AG10803 (cell line): ENCODE results near the gene OR5L1.

Source experiments
- DNase-seq: peaks from one replicate; pipeline ENCODE4 v3.0.0; 2010; ENCODE audit warnings: low read depth
- H3K4me3 ChIP-seq: 2 replicates; pipeline ENCODE4 v1.5.1; 2011; ENCODE audit warnings: mild to moderate bottlenecking, low read length, control low read depth
- TF ChIP-seq, protein P1 (sequence below): conservative IDR thresholded peaks from 2 replicates; pipeline ENCODE4 v1.5.1; 2011; ENCODE audit warnings: mild to moderate bottlenecking, low read length, control low read depth, inconsistent platforms

OR5L1 gene

DNA sequence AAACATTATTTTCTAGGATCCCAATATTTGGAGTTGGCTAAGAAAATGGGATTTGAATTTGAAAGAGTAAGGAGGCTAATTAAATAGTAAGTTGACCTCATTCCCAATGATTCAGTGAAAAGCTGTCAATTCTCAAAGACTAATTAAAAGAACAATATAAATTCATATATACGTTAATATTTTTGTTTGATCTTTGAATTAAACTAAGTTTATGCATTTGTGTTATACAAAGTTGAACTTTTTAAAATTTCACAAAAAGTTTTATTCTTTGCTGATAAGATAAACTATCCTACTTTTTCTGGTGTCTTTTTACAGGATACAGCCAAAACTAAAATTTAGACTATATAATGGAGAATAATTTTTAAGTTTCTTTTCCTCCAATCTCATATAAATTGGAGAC lies at the start of gene OR5L1:
Gene OR5L1 (plus strand): TSS at position 301 of the 400 bp plus-strand sequence. CDS start 100 bp downstream, outside the sequence.
- TF ChIP-seq, protein P1, sequence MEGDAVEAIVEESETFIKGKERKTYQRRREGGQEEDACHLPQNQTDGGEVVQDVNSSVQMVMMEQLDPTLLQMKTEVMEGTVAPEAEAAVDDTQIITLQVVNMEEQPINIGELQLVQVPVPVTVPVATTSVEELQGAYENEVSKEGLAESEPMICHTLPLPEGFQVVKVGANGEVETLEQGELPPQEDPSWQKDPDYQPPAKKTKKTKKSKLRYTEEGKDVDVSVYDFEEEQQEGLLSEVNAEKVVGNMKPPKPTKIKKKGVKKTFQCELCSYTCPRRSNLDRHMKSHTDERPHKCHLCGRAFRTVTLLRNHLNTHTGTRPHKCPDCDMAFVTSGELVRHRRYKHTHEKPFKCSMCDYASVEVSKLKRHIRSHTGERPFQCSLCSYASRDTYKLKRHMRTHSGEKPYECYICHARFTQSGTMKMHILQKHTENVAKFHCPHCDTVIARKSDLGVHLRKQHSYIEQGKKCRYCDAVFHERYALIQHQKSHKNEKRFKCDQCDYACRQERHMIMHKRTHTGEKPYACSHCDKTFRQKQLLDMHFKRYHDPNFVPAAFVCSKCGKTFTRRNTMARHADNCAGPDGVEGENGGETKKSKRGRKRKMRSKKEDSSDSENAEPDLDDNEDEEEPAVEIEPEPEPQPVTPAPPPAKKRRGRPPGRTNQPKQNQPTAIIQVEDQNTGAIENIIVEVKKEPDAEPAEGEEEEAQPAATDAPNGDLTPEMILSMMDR = no peak
- H3K4me3 ChIP-seq = no peak within 1 kb of the TSS
- DNase-seq = no peak

DNA sequence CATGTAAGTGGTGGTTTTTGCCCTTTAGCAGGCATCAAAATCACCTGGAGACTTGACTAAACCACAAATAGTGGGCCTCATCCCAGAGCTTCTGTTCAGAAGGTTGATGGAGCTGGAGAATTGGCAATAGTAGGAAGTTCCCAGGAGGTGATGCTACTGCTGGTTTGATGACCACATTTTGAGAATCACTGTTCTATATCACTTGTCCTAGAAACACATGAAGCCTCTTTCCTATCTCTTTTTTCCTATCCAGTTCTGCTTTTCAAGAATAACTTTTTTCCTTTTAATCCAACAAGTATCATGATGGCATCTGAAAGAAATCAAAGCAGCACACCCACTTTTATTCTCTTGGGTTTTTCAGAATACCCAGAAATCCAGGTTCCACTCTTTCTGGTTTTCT lies 38.0 kb upstream of the OR5L1 start, which contains the start of gene OR5D13:
Gene OR5D13 (plus strand): TSS at position 301 of the 400 bp plus-strand sequence. CDS start 0 bp downstream, at position 301.
- TF ChIP-seq, protein P1 = no peak
- H3K4me3 ChIP-seq = no peak within 1 kb of the TSS
- DNase-seq = no peak

DNA sequence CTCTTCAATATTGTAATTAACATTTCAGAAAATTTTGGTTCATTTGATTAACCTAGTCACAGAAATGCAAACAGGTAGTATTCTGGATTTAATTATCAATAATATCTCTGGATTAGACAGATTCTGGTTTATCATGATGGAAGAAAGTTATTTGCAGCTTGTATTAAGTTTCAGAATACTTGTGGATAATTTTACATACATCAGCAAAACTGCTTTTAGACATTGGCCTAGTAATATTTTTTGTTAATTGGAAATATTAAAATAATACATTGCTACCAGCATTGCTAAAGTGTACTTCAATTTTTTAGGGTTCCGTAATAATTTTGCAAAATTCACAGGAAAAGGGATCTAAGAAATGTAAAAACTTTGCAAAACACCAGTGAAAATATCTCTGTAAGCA lies 19.6 kb upstream of the OR5L1 start:
- TF ChIP-seq, protein P1 = no peak
- DNase-seq = no peak
- H3K4me3 ChIP-seq = no peak overlapping the region

DNA sequence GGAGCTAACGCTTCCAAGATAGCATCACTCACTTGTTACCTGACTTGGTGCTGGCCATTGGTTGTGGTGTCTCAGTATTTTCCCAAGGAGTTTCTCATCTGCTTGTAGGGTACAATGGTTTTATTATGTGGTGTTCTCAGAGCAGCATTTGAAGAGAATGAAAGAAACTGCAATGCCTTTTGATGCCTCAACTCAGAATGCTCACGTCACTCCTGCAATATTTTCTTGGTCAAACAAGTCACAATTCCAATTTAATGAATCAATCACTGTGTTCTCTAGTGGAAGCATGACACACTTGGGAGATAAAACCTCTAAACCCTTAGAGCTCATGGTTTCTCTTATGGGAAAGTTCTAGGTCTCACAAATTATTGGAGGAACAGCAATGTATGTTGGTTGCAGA lies 17.8 kb upstream of the OR5L1 start:
- TF ChIP-seq, protein P1 = no peak
- H3K4me3 ChIP-seq = no peak overlapping the region
- no peak for DNase-seq

DNA sequence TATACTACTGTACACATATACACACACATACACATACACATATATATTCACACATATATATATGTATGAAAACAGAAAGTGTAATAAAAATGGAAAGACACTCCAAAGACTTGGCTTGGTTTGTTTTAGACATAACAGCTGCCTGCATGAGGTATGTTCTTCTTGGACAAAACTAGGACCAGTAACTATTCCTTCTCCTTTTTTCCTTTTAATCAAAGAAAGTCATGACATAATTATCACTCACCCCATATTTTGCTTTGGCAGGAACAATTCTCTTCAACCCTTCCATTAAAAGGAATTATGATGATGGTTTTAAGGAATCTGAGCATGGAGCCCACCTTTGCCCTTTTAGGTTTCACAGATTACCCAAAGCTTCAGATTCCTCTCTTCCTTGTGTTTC lies 15.9 kb upstream of the OR5L1 start, which contains the start of gene OR5D14:
Gene OR5D14 (plus strand): TSS at position 301 of the 400 bp plus-strand sequence. CDS start 0 bp downstream, at position 301.
- no peak for DNase-seq
- TF ChIP-seq, protein P1 = no peak
- no peak within 1 kb of the TSS for H3K4me3 ChIP-seq

DNA sequence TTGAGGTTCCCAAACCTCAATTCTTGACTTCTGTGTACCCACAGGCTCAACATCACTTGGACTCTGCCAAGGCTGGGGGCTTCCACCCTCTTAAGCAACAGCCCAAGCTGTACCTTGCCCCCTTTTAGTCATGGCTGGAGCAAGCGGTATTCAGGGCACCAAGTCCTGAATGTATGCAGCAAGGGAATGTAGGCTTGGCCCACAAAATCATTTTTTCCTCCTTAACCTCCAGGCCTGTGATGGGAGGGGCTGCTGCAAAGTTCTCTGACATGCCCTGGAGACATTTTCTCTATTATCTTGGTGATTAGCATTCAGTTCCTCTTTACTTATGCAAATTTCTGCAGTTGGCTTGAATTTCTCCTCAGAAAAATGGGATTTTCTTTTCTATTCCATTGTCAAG lies 4.9 kb upstream of the OR5L1 start:
- no peak for DNase-seq
- no peak overlapping the region for H3K4me3 ChIP-seq
- TF ChIP-seq, protein P1 = no peak

DNA sequence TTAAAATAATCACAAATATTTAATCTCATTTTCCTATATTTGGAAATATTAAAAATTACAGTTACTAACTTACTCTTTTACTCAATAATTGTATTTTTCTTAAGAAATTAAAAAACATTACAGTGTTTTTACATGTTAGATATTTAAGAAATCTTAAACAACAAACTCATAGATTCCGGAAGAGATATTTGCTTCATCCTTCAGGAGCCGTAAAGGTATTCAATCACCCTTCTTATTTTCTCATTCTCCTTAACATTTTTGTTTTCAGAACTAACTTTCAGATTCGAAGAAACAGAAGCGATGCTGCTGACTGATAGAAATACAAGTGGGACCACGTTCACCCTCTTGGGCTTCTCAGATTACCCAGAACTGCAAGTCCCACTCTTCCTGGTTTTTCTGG lies 8.2 kb downstream of the OR5L1 start, which contains the start of gene OR5D18:
Gene OR5D18 (plus strand): TSS at position 301 of the 400 bp plus-strand sequence. CDS start 0 bp downstream, at position 301.
- no peak within 1 kb of the TSS for H3K4me3 ChIP-seq
- TF ChIP-seq, protein P1 = no peak
- DNase-seq = no peak
